Stimulated activated CD4-positive, alpha-beta T cell treated with anti-CD3 and anti-CD28 coated beads, TNF-alpha, amount 100 ng/mL, for 1 hour (primary cell): Measurements from ENCODE around the gene IGFALS.

ENCODE experiments used
- DNase-seq, 3 donors: peaks; one replicate each; pipeline ENCODE4 v3.0.0-alpha.2; 2020; ENCODE audit warnings: low read depth in 3 of 3, low spot score in 1 of 3

The IGFALS gene

GRCh38 chr16:1745181-1745899, 48.2 kb downstream of the IGFALS start:
- DNase-seq: no peak

GRCh38 chr16:1744338-1744840, 49.1 kb downstream of the IGFALS start:
- no peak for DNase-seq

- DNase-seq: no peak
These were observed 49.8 kb downstream of the IGFALS start for GRCh38 chr16:1743376-1744337.

- DNase-seq: no peak
These were observed 51.8 kb downstream of the IGFALS start for GRCh38 chr16:1741553-1742165.

- no peak for DNase-seq
These were observed 52.6 kb downstream of the IGFALS start for GRCh38 chr16:1740781-1741490.
